Testis (tissue), 3 donors: ENCODE data around the gene LMF2. TPM values are rescaled to one million over a fixed set of nuclear protein-coding genes. Genes with fewer than 3 reads are reported as not detected.

Experiments used
- DNase-seq: peaks from one replicate; pipeline ENCODE4 v3.0.0-alpha.2; 2019
- H3K27ac ChIP-seq, 2 donors: fragments of 200-600 bp; sonication (generic); one replicate each; pipeline ENCODE4 v1.5.1; 2019
- H3K27me3 ChIP-seq: fragments of 200-600 bp; sonication (generic); one replicate; pipeline ENCODE4 v1.5.1; 2019
- H3K36me3 ChIP-seq: fragments of 200-600 bp; sonication (generic); one replicate; pipeline ENCODE4 v1.5.1; 2017; ENCODE audit warnings: low read depth; ENCODE audit errors: missing control alignments
- H3K4me1 ChIP-seq: fragments of 200-600 bp; sonication (generic); one replicate; pipeline ENCODE4 v1.5.1; 2019
- H3K4me3 ChIP-seq, 2 donors: fragments of 200-600 bp; sonication (generic); one replicate each; pipeline ENCODE4 v1.5.1; 2017 to 2019
- H3K9me3 ChIP-seq: fragments of 200-600 bp; sonication (generic); one replicate; pipeline ENCODE4 v1.5.1; 2017
- POLR2A ChIP-seq: fragments of 450-650 bp; IDR thresholded peaks from one replicate; pipeline ENCODE4 v1.6.1; 2017; ENCODE audit warnings: antibody characterized with exemption, mild to moderate bottlenecking, moderate library complexity
- WGBS, 2 donors: methylation state at CpG; one replicate each; pipeline ENCODE4 v1.1.5; 2018; 5-methylcytosine and 5-hydroxymethylcytosine counted together
- intact Hi-C: fragments of 100-400 bp; cut with DNase I; formaldehyde crosslinking; loops from one replicate; pipeline ENCODE4 v1.15.1; 2023; ENCODE audit warnings: low total_unique reads
- polyA plus RNA-seq: library from polyadenylated mRNA; stranded (reverse); fragments of 350-450 nt; fragmentation: Illumina TruSeq; extraction: RNeasy Lipid Tissue Mini Kit (QIAGEN cat#74804); gene quantifications from one replicate; pipeline ENCODE4 v1.2.3, GENCODE V29; 2014; ENCODE audit warnings: low read depth, low replicate concordance; ENCODE audit not compliant: insufficient read depth
- total RNA-seq, 2 donors: library from RNA; depleted of rRNA; stranded (reverse); fragments of >200 nt; gene quantifications; one replicate each; pipeline ENCODE4 v1.2.3, GENCODE V29; 2016
- TF ChIP-seq, protein P1 (sequence below), 3 experiments: fragments of 450-650 bp in 2 of 3; fragments of 200-600 bp in 1 of 3; sonication (generic) in 1 of 3; IDR thresholded peaks; one replicate each; pipeline ENCODE4 v1.5.1; 2016 to 2019; ENCODE audit warnings: antibody characterized with exemption in 3 of 3, mild to moderate bottlenecking in 2 of 3, moderate library complexity in 1 of 3

Gene LMF2
- total and polyA plus RNA-seq, 3 donors from 2014 or later, result 59.7 to 109 (median 95.4) TPM

DNA sequence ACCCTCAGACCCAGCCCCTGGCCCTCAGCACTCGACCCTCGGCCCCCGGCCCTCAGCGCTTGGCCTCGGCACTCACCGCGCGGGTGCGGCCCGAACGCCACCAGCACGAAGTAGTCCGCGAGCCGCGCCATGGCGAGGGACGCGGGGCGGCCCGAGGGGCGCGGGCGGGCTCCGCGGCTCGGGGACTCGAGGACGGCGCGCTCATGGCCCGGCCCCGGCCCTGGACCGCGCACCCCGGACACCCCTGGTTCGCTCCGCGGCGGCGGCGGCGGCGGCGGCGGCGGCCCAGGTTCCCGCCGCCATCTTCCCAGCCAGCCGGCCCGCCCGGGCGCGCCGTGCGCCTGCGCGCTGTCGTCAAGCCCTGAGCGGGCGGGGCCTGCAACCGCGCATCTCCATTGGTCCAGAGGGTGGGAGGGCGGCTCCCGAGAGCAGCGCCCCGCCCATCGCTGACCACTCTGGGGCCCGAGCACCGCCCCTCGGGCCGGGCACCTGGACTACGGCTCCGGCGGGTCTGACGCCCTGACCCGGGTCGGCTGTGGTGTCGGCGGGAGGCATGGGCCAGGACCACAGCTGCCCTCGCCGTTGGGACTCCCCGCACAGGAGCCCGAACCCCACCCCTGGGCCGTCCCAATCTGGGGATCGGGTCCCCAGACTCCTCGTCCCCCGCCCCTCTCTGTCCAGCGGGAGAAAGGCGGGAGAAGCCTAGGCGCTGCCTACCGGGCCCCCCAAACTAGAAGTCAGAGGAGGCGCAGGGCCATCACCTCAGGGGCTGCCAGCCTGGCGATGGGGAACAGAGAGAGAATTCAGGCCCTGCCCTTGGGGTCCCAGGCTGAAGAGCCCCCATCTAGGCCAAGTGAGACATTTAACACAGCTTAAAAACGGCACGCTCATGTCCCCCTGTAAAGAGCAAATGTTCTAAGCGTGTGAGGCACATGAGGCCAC is 32.5 kb downstream of the LMF2 start, which contains the start of gene SBF1:
TSS of gene SBF1 (minus strand) at position 326 of the 942 bp plus-strand sequence. CDS start at position 131, 195 bp downstream.
- peaks cover 14% of the 10 kb centered on the region for H3K4me1 ChIP-seq
- no peaks in the 10 kb centered on the region for H3K9me3 ChIP-seq
- H3K27ac ChIP-seq, result peak within 1 kb of the TSS; percentile 55 to 85
- peak within 1 kb of the TSS; percentile 85 to 91 for H3K4me3 ChIP-seq
- H3K36me3 ChIP-seq, result no peaks in the 10 kb centered on the region
- peak; percentile 95 for DNase-seq
- 1 to 2% methylated on average over 41 to 94 of the region's 97 CpGs for WGBS, 2 donors
- intact Hi-C loops, result no loop called here
- no peaks in the 10 kb centered on the region for H3K27me3 ChIP-seq
- TF ChIP-seq, protein P1, sequence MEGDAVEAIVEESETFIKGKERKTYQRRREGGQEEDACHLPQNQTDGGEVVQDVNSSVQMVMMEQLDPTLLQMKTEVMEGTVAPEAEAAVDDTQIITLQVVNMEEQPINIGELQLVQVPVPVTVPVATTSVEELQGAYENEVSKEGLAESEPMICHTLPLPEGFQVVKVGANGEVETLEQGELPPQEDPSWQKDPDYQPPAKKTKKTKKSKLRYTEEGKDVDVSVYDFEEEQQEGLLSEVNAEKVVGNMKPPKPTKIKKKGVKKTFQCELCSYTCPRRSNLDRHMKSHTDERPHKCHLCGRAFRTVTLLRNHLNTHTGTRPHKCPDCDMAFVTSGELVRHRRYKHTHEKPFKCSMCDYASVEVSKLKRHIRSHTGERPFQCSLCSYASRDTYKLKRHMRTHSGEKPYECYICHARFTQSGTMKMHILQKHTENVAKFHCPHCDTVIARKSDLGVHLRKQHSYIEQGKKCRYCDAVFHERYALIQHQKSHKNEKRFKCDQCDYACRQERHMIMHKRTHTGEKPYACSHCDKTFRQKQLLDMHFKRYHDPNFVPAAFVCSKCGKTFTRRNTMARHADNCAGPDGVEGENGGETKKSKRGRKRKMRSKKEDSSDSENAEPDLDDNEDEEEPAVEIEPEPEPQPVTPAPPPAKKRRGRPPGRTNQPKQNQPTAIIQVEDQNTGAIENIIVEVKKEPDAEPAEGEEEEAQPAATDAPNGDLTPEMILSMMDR (IDR thresholded peaks at IDR 0.05), result peak in 1 of 3 experiments; percentile 7
- no peak for TF ChIP-seq POLR2A

DNA sequence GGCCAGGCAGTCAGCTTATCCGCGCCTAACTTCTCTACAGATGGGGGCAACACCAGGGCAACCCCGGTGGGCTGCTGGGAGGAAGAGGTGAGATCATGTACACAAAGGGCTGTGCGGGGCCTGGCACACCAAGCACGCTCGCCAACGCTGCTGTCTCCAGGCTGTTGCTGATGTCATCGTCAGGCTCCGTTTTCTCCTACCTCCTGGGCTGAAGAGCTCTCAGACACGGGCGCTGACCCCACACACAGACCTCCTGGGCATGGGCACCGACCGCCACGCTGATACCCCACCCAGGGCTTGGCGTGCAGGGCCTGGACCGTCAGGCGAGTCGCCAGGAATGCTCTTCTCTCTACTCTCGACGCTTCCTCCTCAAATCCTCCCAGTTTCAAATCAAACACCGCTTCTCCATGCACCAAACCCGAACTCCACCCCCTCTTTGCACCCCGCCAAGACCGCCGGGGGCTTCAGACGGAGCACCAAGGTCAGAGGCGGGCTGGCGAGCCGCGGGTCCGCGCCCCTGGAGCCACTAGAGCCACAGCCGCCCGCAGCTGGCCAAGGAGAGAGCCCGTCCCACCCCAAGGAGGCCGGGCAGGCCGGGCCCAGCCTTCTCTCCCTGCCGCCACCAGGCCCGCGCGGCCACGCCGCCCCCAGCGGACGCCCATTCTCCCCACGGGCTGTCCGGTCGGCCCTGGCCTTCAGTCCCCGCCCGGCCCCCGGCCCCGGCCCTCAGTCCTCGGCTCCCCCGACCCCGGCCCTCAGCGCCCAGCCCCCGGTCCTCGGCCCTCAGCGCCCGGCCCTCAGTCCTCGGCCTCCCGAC is 33.4 kb downstream of the LMF2 start:
- H3K9me3 ChIP-seq, result no peaks in the 10 kb centered on the region
- TF ChIP-seq POLR2A, result no peak
- TF ChIP-seq, protein P1 (IDR thresholded peaks at IDR 0.05), result no peak
- peak overlapping the region; percentile 50 to 85 for H3K27ac ChIP-seq
- H3K4me1 ChIP-seq, result peaks cover 19% of the 10 kb centered on the region
- H3K27me3 ChIP-seq, result no peaks in the 10 kb centered on the region
- DNase-seq, result peak; percentile 57
- H3K36me3 ChIP-seq, result no peaks in the 10 kb centered on the region
- peak overlapping the region; percentile 85 to 91 for H3K4me3 ChIP-seq
- WGBS, 2 donors, result 1 to 3% methylated on average over 23 to 55 of the region's 62 CpGs
- intact Hi-C loops, result no loop called here

DNA sequence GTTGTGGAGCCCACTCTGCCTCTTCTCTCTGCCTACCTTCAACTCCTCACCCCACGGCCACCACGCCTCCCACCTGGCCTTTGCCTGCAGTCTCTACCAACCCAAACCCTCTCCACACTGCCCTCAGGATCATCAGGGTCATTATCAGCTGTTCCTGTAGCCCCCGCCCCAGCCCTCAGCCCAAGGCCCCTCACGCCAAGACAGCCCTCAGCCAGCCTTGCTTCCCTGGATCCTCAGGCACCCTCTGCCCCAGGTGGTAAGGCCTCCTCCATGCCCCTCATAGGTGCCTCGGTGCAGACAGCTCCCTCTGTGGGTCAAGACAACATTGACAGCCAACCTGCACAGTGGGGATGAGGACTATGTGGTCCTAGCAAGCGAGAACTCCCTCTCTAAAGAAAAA is 34.4 kb downstream of the LMF2 start:
- Histone ChIP-seq H3K27me3 (no peaks in the 10 kb centered on the region), H3K36me3 (no peaks in the 10 kb centered on the region), H3K9me3 (no peaks in the 10 kb centered on the region), H3K4me1 (peaks cover 19% of the 10 kb centered on the region), H3K4me3 (no peak overlapping the region), H3K27ac (no peak overlapping the region)
- DNase-seq, result no peak
- WGBS, 2 donors, result 76 to 77% methylated on average over 6 of the region's 6 CpGs
- no peak for TF ChIP-seq POLR2A
- TF ChIP-seq, protein P1 (IDR thresholded peaks at IDR 0.05), result no peak
- intact Hi-C loops, result no loop called here

DNA sequence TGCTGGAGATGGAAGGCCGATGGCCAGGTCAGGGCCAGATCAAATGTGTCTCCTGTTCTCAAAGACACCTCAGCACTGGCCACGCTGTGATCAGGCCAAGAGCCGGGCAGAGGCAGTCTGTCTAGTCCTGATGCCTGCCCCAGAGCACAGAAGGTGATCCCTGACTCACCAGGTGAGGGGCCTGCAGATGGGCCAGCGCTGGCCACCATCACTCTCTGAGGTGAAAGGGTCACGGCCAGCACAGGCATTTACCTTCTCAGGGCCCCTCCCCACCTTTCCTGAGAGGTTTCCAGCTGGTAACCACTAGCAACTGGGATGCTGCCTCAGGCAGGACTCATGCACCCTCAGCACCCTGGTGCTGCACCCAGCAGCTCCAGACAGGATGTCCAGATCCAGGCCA is 35.5 kb downstream of the LMF2 start:
- 76 to 92% methylated on average over 2 to 5 of the region's 5 CpGs for WGBS, 2 donors
- H3K4me3 ChIP-seq, result no peak overlapping the region
- intact Hi-C loops, result no loop called here
- H3K9me3 ChIP-seq, result no peaks in the 10 kb centered on the region
- H3K4me1 ChIP-seq, result peaks cover 19% of the 10 kb centered on the region
- DNase-seq, result no peak
- no peaks in the 10 kb centered on the region for H3K36me3 ChIP-seq
- no peaks in the 10 kb centered on the region for H3K27me3 ChIP-seq
- no peak for TF ChIP-seq POLR2A
- TF ChIP-seq, protein P1 (IDR thresholded peaks at IDR 0.05), result no peak
- no peak overlapping the region for H3K27ac ChIP-seq
